SU-DHL-6 (cell line): ENCODE results near the gene CARD19.

Experiments
- H2AFZ ChIP-seq: fragments of 200-600 bp; sonication (generic); 2 replicates; pipeline ENCODE4 v1.6.1; 2014; ENCODE audit warnings: low read depth, mild to moderate bottlenecking, moderate library complexity, mixed read lengths, antibody characterized with exemption, low read length; ENCODE audit not compliant: severe bottlenecking
- H3F3A ChIP-seq: fragments of 200-600 bp; shearing (Covaris generic); 2 replicates; pipeline ENCODE4 v1.6.0; 2016; ENCODE audit warnings: antibody characterized with exemption, mild to moderate bottlenecking; ENCODE audit not compliant: insufficient read depth
- H3K27ac ChIP-seq: fragments of 200-600 bp; sonication (generic); 2 replicates; pipeline ENCODE4 v1.5.1; 2016; ENCODE audit warnings: low read depth, mild to moderate bottlenecking, low read length, moderate library complexity, mixed read lengths
- H3K27me3 ChIP-seq: fragments of 200-600 bp; sonication (generic), shearing (Covaris generic); 2 replicates; pipeline ENCODE4 v1.6.0; 2014; ENCODE audit warnings: mild to moderate bottlenecking, low read length
- H3K36me3 ChIP-seq: fragments of 200-600 bp; sonication (generic); 2 replicates; pipeline ENCODE4 v1.6.1; 2014; ENCODE audit warnings: mild to moderate bottlenecking, low read length, mixed read lengths
- H3K4me2 ChIP-seq: fragments of 300-600, 200-600 bp; shearing (Covaris generic), sonication (generic); 2 replicates; pipeline ENCODE4 v1.6.0; 2014; ENCODE audit warnings: low read length, low read depth, mild to moderate bottlenecking; ENCODE audit not compliant: poor library complexity, severe bottlenecking
- H3K4me3 ChIP-seq: fragments of 200-600 bp; sonication (generic); 2 replicates; pipeline ENCODE4 v1.5.1; 2014; ENCODE audit warnings: antibody characterized with exemption, low read length, mild to moderate bottlenecking, mixed read lengths; ENCODE audit not compliant: insufficient read depth, poor library complexity, severe bottlenecking
- H3K79me2 ChIP-seq: fragments of 200-600 bp; sonication (generic); 2 replicates; pipeline ENCODE4 v1.6.1; 2014; ENCODE audit warnings: mild to moderate bottlenecking, low read length, moderate library complexity; ENCODE audit not compliant: insufficient read depth
- H3K9ac ChIP-seq: fragments of 200-600 bp; sonication (generic); 2 replicates; pipeline ENCODE4 v1.7.0; 2014; ENCODE audit warnings: mild to moderate bottlenecking, low read length
- H3K9me2 ChIP-seq: fragments of 200-600 bp; sonication (generic); replicated peaks from 2 replicates; pipeline ENCODE4 v1.6.1; 2014; ENCODE audit warnings: low read length; ENCODE audit not compliant: insufficient read depth
- H3K9me3 ChIP-seq: fragments of 200-600 bp; sonication (generic); 2 replicates; pipeline ENCODE4 v1.6.1; 2014; ENCODE audit warnings: low read length, mixed read lengths; ENCODE audit not compliant: insufficient read depth
- H4K20me1 ChIP-seq: fragments of 200-600 bp; sonication (generic); 2 replicates; pipeline ENCODE4 v1.6.1; 2014; ENCODE audit warnings: low read depth, mild to moderate bottlenecking, antibody characterized with exemption, low read length, moderate library complexity, mixed read lengths
- CTCF ChIP-seq: fragments of 200-600 bp; sonication (generic); IDR thresholded peaks from one replicate; pipeline ENCODE4 v1.5.1; 2017; ENCODE audit warnings: antibody characterized with exemption, mild to moderate bottlenecking, low read length, moderate library complexity; ENCODE audit not compliant: insufficient read depth, poor library complexity, severe bottlenecking
- EZH2phosphoT487 ChIP-seq: fragments of 200-600 bp; sonication (generic), shearing (Covaris generic); conservative IDR thresholded peaks from 2 replicates; pipeline ENCODE4 v1.6.1; 2018; ENCODE audit warnings: mild to moderate bottlenecking, antibody characterized with exemption, low read length, moderate library complexity, mixed read lengths

The CARD19 gene

GRCh38 chr9:93050231-93050630, 45.8 kb upstream of the CARD19 start:
- Histone ChIP-seq H3K27ac (no peak overlapping the region), H3K36me3 (no peaks in the 10 kb centered on the region)

DNA sequence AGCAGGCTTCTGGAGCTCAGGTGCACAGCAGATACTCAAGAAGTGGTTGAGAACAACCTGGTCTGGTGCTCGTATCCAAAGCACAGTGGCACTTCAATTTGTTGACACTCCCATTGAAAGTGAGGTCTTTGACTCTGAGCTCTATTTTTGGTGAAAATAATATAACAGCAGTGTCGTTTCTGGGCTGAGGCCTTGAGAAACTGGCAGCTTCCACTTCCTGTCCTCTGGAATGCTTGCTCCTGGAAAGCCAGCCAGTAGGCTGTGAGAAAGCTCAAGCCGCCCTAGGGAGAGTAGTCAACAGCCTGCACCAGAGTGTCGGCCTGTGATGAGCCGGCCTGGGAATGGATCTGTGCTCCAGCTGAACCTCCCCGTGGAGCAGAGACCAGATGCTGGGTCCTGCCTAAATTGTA, 44.3 kb upstream of the CARD19 start:
- H3F3A ChIP-seq: no peaks in the 10 kb centered on the region
- H3K27ac ChIP-seq: no peak overlapping the region
- H3K9me2 ChIP-seq: no peaks in the 10 kb centered on the region
- TF ChIP-seq EZH2phosphoT487 (no peak), CTCF (no peak)
- H2AFZ ChIP-seq: no peak overlapping the region
- H3K36me3 ChIP-seq: no peaks in the 10 kb centered on the region
- no peak overlapping the region for H3K4me3 ChIP-seq
- H3K9ac ChIP-seq: no peak overlapping the region
- H3K4me2 ChIP-seq: no peak overlapping the region
- H3K27me3 ChIP-seq: no peaks in the 10 kb centered on the region
- no peaks in the 10 kb centered on the region for H4K20me1 ChIP-seq
- H3K79me2 ChIP-seq: no peaks in the 10 kb centered on the region
- H3K9me3 ChIP-seq: no peaks in the 10 kb centered on the region

More at GRCh38 chr9:93050231-93050630, 45.8 kb upstream of the CARD19 start:
- Histone ChIP-seq H3K9ac (no peak overlapping the region), H2AFZ (no peak overlapping the region), H3K9me3 (no peaks in the 10 kb centered on the region), H3K4me3 (no peak overlapping the region), H4K20me1 (no peaks in the 10 kb centered on the region), H3K27me3 (no peaks in the 10 kb centered on the region), H3K4me2 (no peak overlapping the region), H3K9me2 (no peaks in the 10 kb centered on the region), H3F3A (no peaks in the 10 kb centered on the region), H3K79me2 (no peaks in the 10 kb centered on the region)
- TF ChIP-seq EZH2phosphoT487 (no peak), CTCF (no peak)

DNA sequence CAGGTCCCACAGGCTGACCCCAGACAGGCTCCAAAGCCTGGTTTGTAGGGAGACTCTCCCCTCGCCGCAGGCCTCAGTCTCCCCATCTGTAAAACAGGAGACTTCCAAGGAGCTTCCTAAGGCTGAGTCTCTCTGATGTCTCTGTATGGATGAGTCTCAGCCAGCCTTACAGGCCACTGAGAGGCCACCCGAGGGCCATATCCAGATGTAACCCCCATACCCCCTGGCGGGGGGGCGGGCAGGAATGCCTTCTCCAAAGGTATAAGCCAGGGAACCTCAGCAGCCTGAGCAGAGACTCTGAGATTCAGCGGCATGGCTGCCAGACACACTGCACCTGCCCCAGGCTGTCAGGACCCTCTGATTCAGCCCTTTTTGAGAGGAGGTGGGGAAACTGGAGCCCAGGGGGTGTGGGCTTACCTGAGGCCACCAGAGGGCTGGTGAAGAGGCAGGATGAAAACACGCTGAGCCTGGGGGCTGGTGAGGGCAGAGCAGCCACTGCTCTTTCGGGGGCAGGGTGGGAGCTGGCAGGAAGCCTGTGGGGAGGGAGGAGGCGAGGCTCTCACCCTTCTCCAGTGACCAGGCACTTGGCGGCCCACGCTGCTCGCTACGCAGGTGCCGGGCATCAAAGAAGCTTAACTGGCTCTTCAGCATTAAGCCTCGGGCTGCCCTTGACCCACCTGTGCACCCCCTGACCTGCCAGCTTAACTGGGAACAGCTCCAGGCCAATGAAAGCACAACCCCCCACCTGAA, 43.1 kb upstream of the CARD19 start:
- H3K79me2 ChIP-seq: no peaks in the 10 kb centered on the region
- no peaks in the 10 kb centered on the region for H3K9me3 ChIP-seq
- H3F3A ChIP-seq: peaks cover 3% of the 10 kb centered on the region; the same call in 1 of the 2 replicates
- no peak overlapping the region for H3K9ac ChIP-seq
- no peak overlapping the region for H3K4me2 ChIP-seq
- H3K9me2 ChIP-seq: no peaks in the 10 kb centered on the region
- no peak overlapping the region for H2AFZ ChIP-seq
- no peaks in the 10 kb centered on the region for H3K27me3 ChIP-seq
- TF ChIP-seq EZH2phosphoT487 (no peak), CTCF (no peak)
- no peak overlapping the region for H3K4me3 ChIP-seq
- H4K20me1 ChIP-seq: no peaks in the 10 kb centered on the region
- no peaks in the 10 kb centered on the region for H3K36me3 ChIP-seq
- no peak overlapping the region for H3K27ac ChIP-seq
